H9 (cell line): ENCODE results near the gene TAS2R10. TPM values are rescaled to one million over a fixed set of nuclear protein-coding genes. Genes with fewer than 3 reads are reported as not detected.

ENCODE experiments used
- DNase-seq: peaks from one replicate; pipeline ENCODE4 v3.0.0-alpha.2; 2017
- H2AFZ ChIP-seq: one replicate; pipeline ENCODE4 v1.6.1; 2013; ENCODE audit warnings: mild to moderate bottlenecking, low read length, control low read depth, moderate library complexity
- H2AK5ac ChIP-seq: 2 replicates; pipeline ENCODE4 v1.6.1; 2013; ENCODE audit warnings: low read length, control low read depth, mixed read lengths; ENCODE audit not compliant: insufficient read length
- H2BK120ac ChIP-seq: one replicate; pipeline ENCODE4 v1.6.1; 2013; ENCODE audit warnings: low read depth, mild to moderate bottlenecking, low read length, control low read depth, inconsistent platforms; ENCODE audit not compliant: poor library complexity, severe bottlenecking
- H2BK12ac ChIP-seq: 2 replicates; pipeline ENCODE4 v1.6.1; 2013; ENCODE audit warnings: low read length, control low read depth, mixed read lengths, low read depth; ENCODE audit not compliant: insufficient read length
- H2BK15ac ChIP-seq: 2 replicates; pipeline ENCODE4 v1.6.1; 2013; ENCODE audit warnings: low read depth, low read length, control low read depth
- H2BK20ac ChIP-seq: one replicate; pipeline ENCODE4 v1.6.1; 2013; ENCODE audit warnings: low read depth, mild to moderate bottlenecking, low read length, control low read depth, inconsistent platforms; ENCODE audit not compliant: poor library complexity, severe bottlenecking
- H2BK5ac ChIP-seq: 2 replicates; pipeline ENCODE4 v1.6.1; 2013; ENCODE audit warnings: low read length, control low read depth, mixed read lengths; ENCODE audit not compliant: insufficient read length
- H3K14ac ChIP-seq: 2 replicates; pipeline ENCODE4 v1.6.1; 2013; ENCODE audit warnings: low read length, control low read depth; ENCODE audit not compliant: insufficient read depth
- H3K18ac ChIP-seq: 2 replicates; pipeline ENCODE4 v1.6.1; 2013; ENCODE audit warnings: low read depth, mild to moderate bottlenecking, mixed read lengths, low read length, control low read depth; ENCODE audit not compliant: insufficient read length
- H3K23ac ChIP-seq: 2 replicates; pipeline ENCODE4 v1.6.1; 2013; ENCODE audit warnings: low read length, control low read depth, mixed read lengths, low read depth; ENCODE audit not compliant: insufficient read length
- H3K23me2 ChIP-seq: 2 replicates; pipeline ENCODE4 v1.6.1; 2013; ENCODE audit warnings: low read depth, mild to moderate bottlenecking, mixed read lengths, low read length, control low read depth; ENCODE audit not compliant: insufficient read length, poor library complexity, severe bottlenecking
- H3K27ac ChIP-seq: 2 replicates; pipeline ENCODE4 v1.5.1; 2013; ENCODE audit warnings: low read length, control low read depth, mixed read lengths, low read depth; ENCODE audit not compliant: insufficient read length
- H3K27me3 ChIP-seq: 2 replicates; pipeline ENCODE4 v1.6.1; 2013; ENCODE audit warnings: low read length, control low read depth, inconsistent platforms; ENCODE audit not compliant: insufficient read depth
- H3K4ac ChIP-seq: 2 replicates; pipeline ENCODE4 v1.6.1; 2013; ENCODE audit warnings: low read depth, mild to moderate bottlenecking, control low read depth, inconsistent platforms, low read length, moderate library complexity
- H3K4me1 ChIP-seq: 2 replicates; pipeline ENCODE4 v1.6.1; 2013; ENCODE audit warnings: low read length, control low read depth, inconsistent platforms; ENCODE audit not compliant: insufficient read depth
- H3K4me2 ChIP-seq: 2 replicates; pipeline ENCODE4 v1.6.1; 2013; ENCODE audit warnings: low read length, control low read depth, mixed read lengths; ENCODE audit not compliant: insufficient read length, insufficient read depth
- H3K56ac ChIP-seq: 2 replicates; pipeline ENCODE4 v1.6.1; 2013; ENCODE audit warnings: low read depth, mild to moderate bottlenecking, mixed read lengths, low read length, control low read depth; ENCODE audit not compliant: insufficient read length
- H3K79me1 ChIP-seq: 2 replicates; pipeline ENCODE4 v1.6.1; 2013; ENCODE audit warnings: low read depth, mild to moderate bottlenecking, moderate library complexity, low read length, control low read depth, inconsistent platforms; ENCODE audit not compliant: insufficient read depth, poor library complexity, severe bottlenecking
- H3K79me2 ChIP-seq: 2 replicates; pipeline ENCODE4 v1.6.1; 2013; ENCODE audit warnings: low read length, control low read depth, inconsistent platforms; ENCODE audit not compliant: insufficient read depth
- H3K9ac ChIP-seq: 2 replicates; pipeline ENCODE4 v1.6.1; 2013; ENCODE audit warnings: low read length, control low read depth, mixed read lengths; ENCODE audit not compliant: insufficient read length; ENCODE audit errors: extremely low read depth
- H3K9me3 ChIP-seq: one replicate; pipeline ENCODE4 v1.6.1; 2013; ENCODE audit warnings: low read depth, low read length, inconsistent platforms; ENCODE audit not compliant: control insufficient read depth
- H3T11ph ChIP-seq: one replicate; pipeline ENCODE4 v1.6.1; 2013; ENCODE audit warnings: mild to moderate bottlenecking, low read length, control low read depth, inconsistent platforms
- H4K20me1 ChIP-seq: one replicate; pipeline ENCODE4 v1.6.1; 2013; ENCODE audit not compliant: control insufficient read depth, insufficient read length, insufficient read depth
- H4K5ac ChIP-seq: 2 replicates; pipeline ENCODE4 v1.6.1; 2013; ENCODE audit warnings: low read depth, mild to moderate bottlenecking, mixed read lengths, low read length, control low read depth; ENCODE audit not compliant: insufficient read length
- H4K8ac ChIP-seq: replicated peaks from 2 replicates; pipeline ENCODE4 v1.6.1; 2013; ENCODE audit warnings: low read length, control low read depth, mixed read lengths, low read depth; ENCODE audit not compliant: insufficient read length
- H4K91ac ChIP-seq: 2 replicates; pipeline ENCODE4 v1.6.1; 2013; ENCODE audit warnings: low read depth, mild to moderate bottlenecking, moderate library complexity, mixed read lengths, low read length, control low read depth; ENCODE audit not compliant: insufficient read length
- H3K27ac Mint-ChIP-seq, 3 experiments: 2 replicates in 2 of 3; 3 replicates in 1 of 3; pipeline ENCODE4 v1.8.0; 2020 to 2021; ENCODE audit warnings: mixed read lengths in 3 of 3, mild to moderate bottlenecking in 1 of 3, moderate library complexity in 1 of 3
- H3K27me3 Mint-ChIP-seq: 2 replicates; pipeline ENCODE4 v1.8.0; 2021; ENCODE audit warnings: low read depth, mild to moderate bottlenecking, moderate library complexity, mixed read lengths
- H3K36me3 Mint-ChIP-seq, 3 experiments: 2 replicates in 2 of 3; 3 replicates in 1 of 3; pipeline ENCODE4 v1.8.0; 2020 to 2021; ENCODE audit warnings: low read depth in 3 of 3, mixed read lengths in 3 of 3; ENCODE audit not compliant: insufficient read depth in 1 of 3
- H3K4me1 Mint-ChIP-seq, 2 experiments: 2 replicates each; pipeline ENCODE4 v1.8.0; 2020; ENCODE audit warnings: mixed read lengths in 2 of 2
- H3K4me3 Mint-ChIP-seq, 2 experiments: 2 replicates in 1 of 2; 3 replicates in 1 of 2; pipeline ENCODE4 v1.8.0; 2020 to 2021; ENCODE audit warnings: mild to moderate bottlenecking in 2 of 2, mixed read lengths in 2 of 2, moderate library complexity in 1 of 2
- H3K9me3 Mint-ChIP-seq, 2 experiments: 2 replicates in 1 of 2; 3 replicates in 1 of 2; pipeline ENCODE4 v1.8.0; 2020; ENCODE audit warnings: mild to moderate bottlenecking in 2 of 2, mixed read lengths in 2 of 2, moderate library complexity in 1 of 2
- CTCF ChIP-seq: fragments of 200-600 bp; sonication (generic); conservative IDR thresholded peaks from 3 replicates; pipeline ENCODE4 v1.8.0; 2021; ENCODE audit warnings: antibody characterized with exemption, mild to moderate bottlenecking
- WGBS: extraction: QIAGEN DNeasy Blood & Tissue Kit; methylation state at CpG from one replicate; pipeline ENCODE4 v1.1.7; 2013; ENCODE audit warnings: missing lambda C conversion rate, low lambda C conversion rate, mixed read lengths; ENCODE audit not compliant: insufficient read length; ENCODE audit errors: extremely low coverage; 5-methylcytosine and 5-hydroxymethylcytosine counted together
- total RNA-seq: library from RNA; stranded (reverse); gene quantifications from 2 replicates; pipeline ENCODE4 v1.2.1, GENCODE V29; 2021

The TAS2R10 gene
- total RNA-seq, 1 experiment from 2014 or later: 0.22 TPM

GRCh38 chr12:10873378-10873777, 47.2 kb upstream of the TAS2R10 start:
- Histone ChIP-seq H3K4me1 (no peaks in the 10 kb centered on the region), H4K20me1 (no peaks in the 10 kb centered on the region), H4K5ac (no peak overlapping the region), H3K56ac (no peak overlapping the region), H3K23me2 (no peaks in the 10 kb centered on the region), H3K4me2 (no peak overlapping the region), H3K79me2 (no peaks in the 10 kb centered on the region), H2AFZ (no peak overlapping the region), H4K91ac (no peak overlapping the region), H2BK12ac (no peak overlapping the region), H3K9me3 (no peaks in the 10 kb centered on the region), H3K9ac (no peak overlapping the region), H3K79me1 (no peaks in the 10 kb centered on the region), H3K4ac (no peak overlapping the region), H3K27me3 (no peaks in the 10 kb centered on the region), H2BK5ac (no peak overlapping the region), H3K14ac (no peak overlapping the region), H2BK120ac (no peak overlapping the region), H3T11ph (no peak overlapping the region), H2BK15ac (no peak overlapping the region), H2BK20ac (no peak overlapping the region), H4K8ac (no peak overlapping the region), H3K23ac (no peak overlapping the region), H2AK5ac (no peak overlapping the region), H3K27ac (no peak overlapping the region), H3K18ac (no peak overlapping the region)
- WGBS: no CpG with 5 or more reads among the region's 2 CpGs
- Mint-ChIP-seq H3K27ac (no peak overlapping the region; a peak in 1 of 7 replicates), H3K27me3 (no peaks in the 10 kb centered on the region), H3K36me3 (peaks cover 5 to 16% (median 6%) of the 10 kb centered on the region in 3 experiments; a peak in 5 of 7 replicates), H3K4me1 (no peaks in the 10 kb centered on the region), H3K4me3 (no peak overlapping the region), H3K9me3 (no peaks in the 10 kb centered on the region)
- TF ChIP-seq CTCF: no peak
- DNase-seq: no peak
